ENCODE results near the gene TEX53. TPM values are rescaled to one million over a fixed set of nuclear protein-coding genes. Genes with fewer than 3 reads are reported as not detected.

TEX53 gene
- total RNA-seq, 1 experiment from 2014 or later = not detected

- BruUV-seq (replicated peaks) = no TSS peak
- Histone ChIP-seq H3K27me3 (replicated peaks; ENCODE audit: control insufficient read depth, insufficient read depth, low read length) (no peaks in the 10 kb centered on the region), H3K4me1 (no peaks in the 10 kb centered on the region; the same call in 1 of the 2 replicates), H3K9me3 (no peaks in the 10 kb centered on the region), H3K36me3 (ENCODE audit: control insufficient read depth, insufficient read depth, low read length) (no peaks in the 10 kb centered on the region), H3K4me3 (ENCODE audit: low read depth, low read length) (no peak overlapping the region)
- H3K36me3 Mint-ChIP-seq (ENCODE audit: insufficient read depth, unreplicated experiment) = no peaks in the 10 kb centered on the region
- H3K4me1 Mint-ChIP-seq (ENCODE audit: low read depth, unreplicated experiment) = peaks cover 16% of the 10 kb centered on the region
- peaks cover 9% of the 10 kb centered on the region for H3K27me3 Mint-ChIP-seq (ENCODE audit: insufficient read depth, unreplicated experiment)
- ChIA-PET CTCF (no interaction called here), POLR2A (no interaction called here)
- no peak overlapping the region for H3K27ac Mint-ChIP-seq (ENCODE audit: unreplicated experiment)
- TF ChIP-seq, protein P1, sequence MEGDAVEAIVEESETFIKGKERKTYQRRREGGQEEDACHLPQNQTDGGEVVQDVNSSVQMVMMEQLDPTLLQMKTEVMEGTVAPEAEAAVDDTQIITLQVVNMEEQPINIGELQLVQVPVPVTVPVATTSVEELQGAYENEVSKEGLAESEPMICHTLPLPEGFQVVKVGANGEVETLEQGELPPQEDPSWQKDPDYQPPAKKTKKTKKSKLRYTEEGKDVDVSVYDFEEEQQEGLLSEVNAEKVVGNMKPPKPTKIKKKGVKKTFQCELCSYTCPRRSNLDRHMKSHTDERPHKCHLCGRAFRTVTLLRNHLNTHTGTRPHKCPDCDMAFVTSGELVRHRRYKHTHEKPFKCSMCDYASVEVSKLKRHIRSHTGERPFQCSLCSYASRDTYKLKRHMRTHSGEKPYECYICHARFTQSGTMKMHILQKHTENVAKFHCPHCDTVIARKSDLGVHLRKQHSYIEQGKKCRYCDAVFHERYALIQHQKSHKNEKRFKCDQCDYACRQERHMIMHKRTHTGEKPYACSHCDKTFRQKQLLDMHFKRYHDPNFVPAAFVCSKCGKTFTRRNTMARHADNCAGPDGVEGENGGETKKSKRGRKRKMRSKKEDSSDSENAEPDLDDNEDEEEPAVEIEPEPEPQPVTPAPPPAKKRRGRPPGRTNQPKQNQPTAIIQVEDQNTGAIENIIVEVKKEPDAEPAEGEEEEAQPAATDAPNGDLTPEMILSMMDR (IDR thresholded peaks at IDR 0.05; ENCODE audit: insufficient read depth in 1 of 2, low read depth in 1 of 2, low read length in 1 of 2, severe bottlenecking in 1 of 2, unreplicated experiment in 1 of 2) = no peak
- H3K9me3 Mint-ChIP-seq (ENCODE audit: unreplicated experiment) = no peaks in the 10 kb centered on the region
- H3K4me3 Mint-ChIP-seq (ENCODE audit: unreplicated experiment) = no peak overlapping the region
- no peak for DNase-seq
- intact Hi-C loops (cut with micrococcal nuclease; ENCODE audit: unreplicated experiment) = no loop called here
These were observed 21.2 kb upstream of the TEX53 start for GRCh38 chr9:114678795-114679194.

GRCh38 chr9:114678130-114678529 is 20.5 kb upstream of the TEX53 start:
- H3K27me3 ChIP-seq (replicated peaks; ENCODE audit: control insufficient read depth, insufficient read depth, low read length) = no peaks in the 10 kb centered on the region
- Mint-ChIP-seq H3K27me3 (ENCODE audit: insufficient read depth, unreplicated experiment) (peaks cover 9% of the 10 kb centered on the region), H3K4me3 (ENCODE audit: unreplicated experiment) (no peak overlapping the region), H3K4me1 (ENCODE audit: low read depth, unreplicated experiment) (peaks cover 16% of the 10 kb centered on the region), H3K36me3 (ENCODE audit: insufficient read depth, unreplicated experiment) (no peaks in the 10 kb centered on the region), H3K27ac (ENCODE audit: unreplicated experiment) (no peak overlapping the region), H3K9me3 (ENCODE audit: unreplicated experiment) (no peaks in the 10 kb centered on the region)
- ChIA-PET CTCF (interaction anchor here (0.9 kb wide), 1 partner anchor 386 kb away, joined by 4 read pairs; no protein-coding TSS in a partner anchor), POLR2A (no interaction called here)
- no peaks in the 10 kb centered on the region for H3K36me3 ChIP-seq (ENCODE audit: control insufficient read depth, insufficient read depth, low read length)
- no peak for DNase-seq
- no peaks in the 10 kb centered on the region; the same call in 1 of the 2 replicates for H3K4me1 ChIP-seq
- no TSS peak for BruUV-seq (replicated peaks)
- TF ChIP-seq, protein P1 (IDR thresholded peaks at IDR 0.05; ENCODE audit: insufficient read depth in 1 of 2, low read depth in 1 of 2, low read length in 1 of 2, severe bottlenecking in 1 of 2, unreplicated experiment in 1 of 2) = no peak
- no peaks in the 10 kb centered on the region for H3K9me3 ChIP-seq
- intact Hi-C loops (cut with micrococcal nuclease; ENCODE audit: unreplicated experiment) = no loop called here
- H3K4me3 ChIP-seq (ENCODE audit: low read depth, low read length) = no peak overlapping the region

DNA sequence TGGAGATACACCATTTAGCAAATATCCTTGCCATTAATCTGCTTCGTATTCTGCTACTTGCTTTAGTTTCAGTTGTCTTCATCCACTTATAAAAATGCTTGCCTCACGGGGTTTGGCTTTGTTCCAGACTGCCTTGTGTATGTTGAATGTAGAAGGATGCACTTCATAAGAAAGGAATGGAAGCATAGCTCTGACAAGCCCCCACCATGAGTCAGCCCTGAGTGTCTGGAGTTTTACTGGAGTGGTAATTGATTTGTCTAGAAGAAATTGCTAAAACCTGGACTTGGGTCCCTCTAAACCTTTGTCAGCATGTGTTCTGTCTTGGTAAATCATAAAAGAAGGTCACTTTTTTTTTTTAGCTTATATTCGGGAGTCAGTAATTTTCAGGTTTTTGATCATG is 19.8 kb upstream of the TEX53 start:
- Mint-ChIP-seq H3K27me3 (ENCODE audit: insufficient read depth, unreplicated experiment) (peaks cover 9% of the 10 kb centered on the region), H3K36me3 (ENCODE audit: insufficient read depth, unreplicated experiment) (no peaks in the 10 kb centered on the region), H3K9me3 (ENCODE audit: unreplicated experiment) (no peaks in the 10 kb centered on the region), H3K4me3 (ENCODE audit: unreplicated experiment) (no peak overlapping the region), H3K27ac (ENCODE audit: unreplicated experiment) (no peak overlapping the region), H3K4me1 (ENCODE audit: low read depth, unreplicated experiment) (peaks cover 16% of the 10 kb centered on the region)
- no TSS peak for BruUV-seq (replicated peaks)
- H3K9me3 ChIP-seq = no peaks in the 10 kb centered on the region
- no peaks in the 10 kb centered on the region; the same call in 1 of the 2 replicates for H3K4me1 ChIP-seq
- POLR2A ChIA-PET = no interaction called here
- no peaks in the 10 kb centered on the region for H3K27me3 ChIP-seq (replicated peaks; ENCODE audit: control insufficient read depth, insufficient read depth, low read length)
- CTCF ChIA-PET = interaction anchor here (0.9 kb wide), 1 partner anchor 386 kb away, joined by 4 read pairs; no protein-coding TSS in a partner anchor
- TF ChIP-seq, protein P1 (IDR thresholded peaks at IDR 0.05; ENCODE audit: insufficient read depth in 1 of 2, low read depth in 1 of 2, low read length in 1 of 2, severe bottlenecking in 1 of 2, unreplicated experiment in 1 of 2) = no peak
- no peak overlapping the region for H3K4me3 ChIP-seq (ENCODE audit: low read depth, low read length)
- intact Hi-C loops (cut with micrococcal nuclease; ENCODE audit: unreplicated experiment) = no loop called here
- DNase-seq = no peak
- no peaks in the 10 kb centered on the region for H3K36me3 ChIP-seq (ENCODE audit: control insufficient read depth, insufficient read depth, low read length)

Data from Caco-2 (cell line).